Measurements from ENCODE around the gene EIF4EBP2.
A peak's percentile ranks its signal among the peaks of the same experiment; 100 is the strongest.

EIF4EBP2 gene

DNA sequence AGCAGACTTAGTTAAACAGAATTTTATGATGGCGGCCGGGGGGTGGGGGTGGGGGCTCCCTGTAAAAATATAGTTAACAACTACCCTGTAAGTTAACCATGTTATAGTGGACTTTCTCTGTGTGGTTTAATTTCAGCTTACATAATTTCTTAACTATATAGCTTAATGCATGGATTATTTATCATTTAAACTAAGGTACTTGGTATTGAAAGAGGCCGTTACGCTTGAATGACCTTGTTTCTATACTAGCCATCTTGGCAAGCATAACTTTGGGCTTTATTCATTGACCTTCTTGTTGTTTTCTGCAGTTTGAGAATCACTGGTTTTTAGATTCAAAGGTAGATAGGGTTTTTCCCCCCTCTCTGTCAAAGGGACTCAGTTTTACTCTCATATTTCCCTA is 8.4 kb downstream of the EIF4EBP2 start:
- no peak overlapping the region for H3K4me3 ChIP-seq (ENCODE audit: low read depth, low read length)
- TF ChIP-seq, protein P1, sequence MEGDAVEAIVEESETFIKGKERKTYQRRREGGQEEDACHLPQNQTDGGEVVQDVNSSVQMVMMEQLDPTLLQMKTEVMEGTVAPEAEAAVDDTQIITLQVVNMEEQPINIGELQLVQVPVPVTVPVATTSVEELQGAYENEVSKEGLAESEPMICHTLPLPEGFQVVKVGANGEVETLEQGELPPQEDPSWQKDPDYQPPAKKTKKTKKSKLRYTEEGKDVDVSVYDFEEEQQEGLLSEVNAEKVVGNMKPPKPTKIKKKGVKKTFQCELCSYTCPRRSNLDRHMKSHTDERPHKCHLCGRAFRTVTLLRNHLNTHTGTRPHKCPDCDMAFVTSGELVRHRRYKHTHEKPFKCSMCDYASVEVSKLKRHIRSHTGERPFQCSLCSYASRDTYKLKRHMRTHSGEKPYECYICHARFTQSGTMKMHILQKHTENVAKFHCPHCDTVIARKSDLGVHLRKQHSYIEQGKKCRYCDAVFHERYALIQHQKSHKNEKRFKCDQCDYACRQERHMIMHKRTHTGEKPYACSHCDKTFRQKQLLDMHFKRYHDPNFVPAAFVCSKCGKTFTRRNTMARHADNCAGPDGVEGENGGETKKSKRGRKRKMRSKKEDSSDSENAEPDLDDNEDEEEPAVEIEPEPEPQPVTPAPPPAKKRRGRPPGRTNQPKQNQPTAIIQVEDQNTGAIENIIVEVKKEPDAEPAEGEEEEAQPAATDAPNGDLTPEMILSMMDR (IDR thresholded peaks at IDR 0.05; ENCODE audit: low read depth, low read length): no peak
- no peak for DNase-seq (ENCODE audit: low read depth, low spot score)
- in situ Hi-C loops (cut with HindIII; ENCODE audit: low sequenced_read_pairs): no loop called here

DNA sequence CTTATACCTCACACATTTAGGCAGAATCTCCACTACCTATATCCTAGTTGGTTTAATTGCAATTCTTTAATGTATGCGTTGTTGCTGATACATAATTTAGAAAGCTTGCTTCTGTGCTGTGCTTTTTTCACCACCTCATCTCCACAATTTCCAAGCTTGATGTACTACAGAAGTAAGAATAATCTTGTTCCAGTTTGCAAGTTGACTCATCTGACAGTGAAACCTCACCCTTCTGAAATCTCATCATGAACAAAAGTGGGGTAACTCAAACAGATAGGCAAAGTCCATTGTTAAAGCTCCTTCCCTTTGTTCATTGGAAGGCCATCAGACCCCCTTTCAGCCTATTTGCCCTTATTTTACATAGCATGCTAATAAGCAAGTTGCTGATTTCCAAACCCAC is 13.6 kb downstream of the EIF4EBP2 start:
- TF ChIP-seq, protein P1 (IDR thresholded peaks at IDR 0.05; ENCODE audit: low read depth, low read length): no peak
- DNase-seq (ENCODE audit: low read depth, low spot score): peak; percentile 27
- H3K4me3 ChIP-seq (ENCODE audit: low read depth, low read length): no peak overlapping the region
- in situ Hi-C loops (cut with HindIII; ENCODE audit: low sequenced_read_pairs): no loop called here

DNA sequence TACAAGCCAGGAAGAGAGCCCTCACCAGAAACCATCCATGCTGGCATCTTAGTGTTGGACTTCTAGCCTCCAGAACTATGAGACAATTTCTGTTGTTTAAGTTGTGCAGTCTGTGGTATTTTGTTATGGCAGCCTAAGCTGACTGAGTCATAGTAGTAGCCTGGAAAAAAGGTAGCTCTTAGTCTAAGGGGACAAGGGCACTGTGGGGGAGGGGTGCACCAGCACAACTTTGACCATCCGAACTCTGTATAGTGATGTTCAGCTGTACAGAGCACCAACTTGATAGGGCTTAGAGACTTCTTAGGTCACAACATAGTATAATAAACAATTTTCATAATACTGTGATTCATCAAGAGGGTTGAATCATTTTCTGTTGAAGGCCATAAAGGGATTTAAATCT is 14.3 kb downstream of the EIF4EBP2 start:
- in situ Hi-C loops (cut with HindIII; ENCODE audit: low sequenced_read_pairs): no loop called here
- no peak overlapping the region for H3K4me3 ChIP-seq (ENCODE audit: low read depth, low read length)
- TF ChIP-seq, protein P1 (IDR thresholded peaks at IDR 0.05; ENCODE audit: low read depth, low read length): no peak
- DNase-seq (ENCODE audit: low read depth, low spot score): peak; percentile 69

- no peak overlapping the region for H3K4me3 ChIP-seq (ENCODE audit: low read depth, low read length)
- in situ Hi-C loops (cut with HindIII; ENCODE audit: low sequenced_read_pairs): no loop called here
- DNase-seq (ENCODE audit: low read depth, low spot score): no peak
- TF ChIP-seq, protein P1 (IDR thresholded peaks at IDR 0.05; ENCODE audit: low read depth, low read length): no peak
Observed at GRCh38 chr10:70418713-70419112, 14.8 kb downstream of the EIF4EBP2 start.

DNA sequence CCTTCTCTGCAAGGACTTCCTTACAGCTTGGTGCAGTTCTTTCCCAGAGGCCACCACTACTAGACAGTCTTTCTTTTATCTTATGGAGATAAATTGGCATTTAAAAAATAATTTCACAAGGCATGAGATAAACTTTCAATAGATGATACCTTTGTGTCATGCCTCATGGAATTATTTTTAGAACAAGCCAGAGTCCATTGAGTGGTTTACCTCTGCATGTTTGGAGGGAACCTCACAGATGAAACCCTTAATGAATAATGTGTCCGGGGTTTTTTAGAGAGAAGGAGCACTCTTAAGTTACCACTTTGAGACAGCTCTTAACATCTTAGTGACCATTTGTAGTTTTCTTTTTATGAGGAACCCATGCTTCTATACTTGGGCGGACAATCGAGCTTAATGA is 20.4 kb downstream of the EIF4EBP2 start:
- TF ChIP-seq, protein P1 (IDR thresholded peaks at IDR 0.05; ENCODE audit: low read depth, low read length): no peak
- in situ Hi-C loops (cut with HindIII; ENCODE audit: low sequenced_read_pairs): no loop called here
- H3K4me3 ChIP-seq (ENCODE audit: low read depth, low read length): no peak overlapping the region
- DNase-seq (ENCODE audit: low read depth, low spot score): no peak

DNA sequence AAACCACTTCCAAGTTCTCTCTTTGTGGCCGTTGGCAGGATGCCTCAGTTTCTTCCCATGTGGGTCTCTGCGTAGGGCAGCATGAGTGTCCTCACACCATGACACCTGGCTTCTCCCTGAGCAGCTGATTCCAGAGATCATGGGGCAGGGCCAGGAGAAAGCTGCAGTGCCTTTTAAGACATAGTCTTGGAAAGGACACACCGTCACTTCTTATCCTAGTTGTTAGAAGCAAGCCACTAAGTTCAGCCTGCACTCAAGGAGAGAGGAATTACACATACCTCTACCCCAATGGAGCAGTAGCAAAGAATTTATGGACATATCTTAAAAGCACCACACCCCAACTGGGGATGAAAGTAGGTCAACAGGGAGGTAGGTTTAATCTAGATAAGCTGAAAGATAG is 21.2 kb downstream of the EIF4EBP2 start:
- TF ChIP-seq, protein P1 (IDR thresholded peaks at IDR 0.05; ENCODE audit: low read depth, low read length): no peak
- in situ Hi-C loops (cut with HindIII; ENCODE audit: low sequenced_read_pairs): no loop called here
- DNase-seq (ENCODE audit: low read depth, low spot score): no peak
- no peak overlapping the region for H3K4me3 ChIP-seq (ENCODE audit: low read depth, low read length)

- in situ Hi-C loops (cut with HindIII; ENCODE audit: low sequenced_read_pairs): no loop called here
- TF ChIP-seq, protein P1 (IDR thresholded peaks at IDR 0.05; ENCODE audit: low read depth, low read length): no peak
- no peak for DNase-seq (ENCODE audit: low read depth, low spot score)
- no peak overlapping the region for H3K4me3 ChIP-seq (ENCODE audit: low read depth, low read length)
Observed at GRCh38 chr10:70426823-70427222, 22.9 kb downstream of the EIF4EBP2 start.
